ENCODE measurements around the gene EFHC2. TPM values are rescaled to one million over a fixed set of nuclear protein-coding genes. Genes with fewer than 3 reads are reported as not detected.

Gene EFHC2
- polyA plus RNA-seq, 1 donor (not counting 4 experiments of a cell fraction or from before 2014, with no cell fraction given): 0.98 TPM

DNA sequence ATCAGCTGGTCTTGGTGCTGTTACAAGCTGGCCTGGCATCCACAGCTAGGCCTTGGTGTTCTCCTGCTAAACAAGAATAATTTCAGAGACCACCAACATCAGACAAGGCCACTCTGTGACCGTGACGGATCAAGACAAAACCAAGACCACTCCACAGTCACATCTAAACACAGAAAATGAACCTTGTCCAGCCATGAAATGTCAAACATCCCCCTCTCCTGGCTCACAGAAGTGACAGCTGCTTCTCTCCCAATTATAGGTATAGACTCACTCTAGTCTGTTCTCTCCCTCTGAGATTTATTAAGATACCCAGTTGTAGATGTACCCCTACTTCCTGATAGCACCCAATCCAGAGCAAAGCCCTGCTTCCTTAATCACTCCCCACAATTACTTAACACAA, 40.4 kb downstream of the EFHC2 start:
- Histone ChIP-seq H3K4me2 (ENCODE audit: control insufficient read depth, extremely low read depth, insufficient read depth, low read depth, low read length) (no peak overlapping the region), H3K9me1 (ENCODE audit: control insufficient read depth, extremely low read depth, insufficient read depth, low read length) (no peaks in the 10 kb centered on the region), H2AFZ (ENCODE audit: control insufficient read depth, low read length) (no peak overlapping the region), H3K36me3 (ENCODE audit: control insufficient read depth in 2 of 2, extremely low read depth in 1 of 2, insufficient read depth in 2 of 2, low read length in 2 of 2) (no peaks in the 10 kb centered on the region), H3K9ac (ENCODE audit: control insufficient read depth, extremely low read depth, insufficient read depth, low read length) (no peak overlapping the region), H3K4me3 (ENCODE audit: control insufficient read depth in 2 of 3, extremely low read depth in 1 of 3, insufficient read depth in 2 of 3, low read depth in 1 of 3, low read length in 3 of 3) (no peak overlapping the region), H3K27ac (ENCODE audit: control insufficient read depth, insufficient read depth, low read length) (no peak overlapping the region), H4K20me1 (ENCODE audit: control insufficient read depth, extremely low read depth, insufficient read depth, low read length) (no peaks in the 10 kb centered on the region), H3K79me2 (ENCODE audit: control insufficient read depth, insufficient read depth, low read length) (no peaks in the 10 kb centered on the region), H3K9me3 (ENCODE audit: control insufficient read depth, low read depth, low read length) (no peaks in the 10 kb centered on the region), H3K4me1 (ENCODE audit: control insufficient read depth, extremely low read depth, insufficient read depth, low read length) (peaks cover 4% of the 10 kb centered on the region), H3K27me3 (ENCODE audit: control insufficient read depth, extremely low read depth, insufficient read depth, low read length) (no peaks in the 10 kb centered on the region)
- TF ChIP-seq, protein P1, sequence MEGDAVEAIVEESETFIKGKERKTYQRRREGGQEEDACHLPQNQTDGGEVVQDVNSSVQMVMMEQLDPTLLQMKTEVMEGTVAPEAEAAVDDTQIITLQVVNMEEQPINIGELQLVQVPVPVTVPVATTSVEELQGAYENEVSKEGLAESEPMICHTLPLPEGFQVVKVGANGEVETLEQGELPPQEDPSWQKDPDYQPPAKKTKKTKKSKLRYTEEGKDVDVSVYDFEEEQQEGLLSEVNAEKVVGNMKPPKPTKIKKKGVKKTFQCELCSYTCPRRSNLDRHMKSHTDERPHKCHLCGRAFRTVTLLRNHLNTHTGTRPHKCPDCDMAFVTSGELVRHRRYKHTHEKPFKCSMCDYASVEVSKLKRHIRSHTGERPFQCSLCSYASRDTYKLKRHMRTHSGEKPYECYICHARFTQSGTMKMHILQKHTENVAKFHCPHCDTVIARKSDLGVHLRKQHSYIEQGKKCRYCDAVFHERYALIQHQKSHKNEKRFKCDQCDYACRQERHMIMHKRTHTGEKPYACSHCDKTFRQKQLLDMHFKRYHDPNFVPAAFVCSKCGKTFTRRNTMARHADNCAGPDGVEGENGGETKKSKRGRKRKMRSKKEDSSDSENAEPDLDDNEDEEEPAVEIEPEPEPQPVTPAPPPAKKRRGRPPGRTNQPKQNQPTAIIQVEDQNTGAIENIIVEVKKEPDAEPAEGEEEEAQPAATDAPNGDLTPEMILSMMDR (optimal IDR thresholded peaks at IDR 0.05 in 1 of 3, IDR thresholded peaks at IDR 0.05 in 1 of 3, conservative IDR thresholded peaks at IDR 0.05 in 1 of 3; ENCODE audit: extremely low read depth in 1 of 3, insufficient read depth in 2 of 3, low read length in 3 of 3): no peak
- no peak for TF ChIP-seq EZH2 (IDR thresholded peaks at IDR 0.05; ENCODE audit: low read length)
- dilution Hi-C loops (cut with MboI; ENCODE audit: extremely low pct_ligation_motif_present, low sequenced_read_pairs): no loop called here
- DNase-seq (ENCODE audit: low read depth, low spot score): no peak
- FAIRE-seq: no peak

DNA sequence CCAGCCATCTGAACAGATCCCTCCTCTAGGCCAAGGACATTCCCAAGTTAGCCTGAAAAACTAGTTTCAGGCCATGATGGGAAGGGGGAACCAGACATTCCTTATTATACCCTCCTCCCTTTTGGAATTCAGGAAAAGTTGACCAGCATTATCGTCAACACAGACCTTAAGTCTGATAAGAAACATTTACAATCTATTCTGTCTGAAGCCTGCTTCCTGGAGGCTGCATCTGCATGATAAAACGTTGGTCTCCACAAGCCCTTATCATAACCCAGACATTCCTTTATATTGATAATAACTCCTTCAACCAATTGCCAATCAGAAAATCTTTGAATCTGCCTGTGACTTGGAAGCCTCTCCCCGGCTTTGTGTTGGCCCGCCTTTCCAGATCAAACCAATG, 44.3 kb downstream of the EFHC2 start:
- no peaks in the 10 kb centered on the region for H3K9me1 ChIP-seq (ENCODE audit: control insufficient read depth, extremely low read depth, insufficient read depth, low read length)
- H3K4me3 ChIP-seq (ENCODE audit: control insufficient read depth in 2 of 3, extremely low read depth in 1 of 3, insufficient read depth in 2 of 3, low read depth in 1 of 3, low read length in 3 of 3): no peak overlapping the region
- H3K27me3 ChIP-seq (ENCODE audit: control insufficient read depth, extremely low read depth, insufficient read depth, low read length): no peaks in the 10 kb centered on the region
- dilution Hi-C loops (cut with MboI; ENCODE audit: extremely low pct_ligation_motif_present, low sequenced_read_pairs): no loop called here
- DNase-seq (ENCODE audit: low read depth, low spot score): no peak
- no peak overlapping the region for H3K9ac ChIP-seq (ENCODE audit: control insufficient read depth, extremely low read depth, insufficient read depth, low read length)
- H3K36me3 ChIP-seq (ENCODE audit: control insufficient read depth in 2 of 2, extremely low read depth in 1 of 2, insufficient read depth in 2 of 2, low read length in 2 of 2): no peaks in the 10 kb centered on the region
- H3K27ac ChIP-seq (ENCODE audit: control insufficient read depth, insufficient read depth, low read length): no peak overlapping the region
- FAIRE-seq: no peak
- TF ChIP-seq, protein P1 (optimal IDR thresholded peaks at IDR 0.05 in 1 of 3, IDR thresholded peaks at IDR 0.05 in 1 of 3, conservative IDR thresholded peaks at IDR 0.05 in 1 of 3; ENCODE audit: extremely low read depth in 1 of 3, insufficient read depth in 2 of 3, low read length in 3 of 3): no peak
- no peak for TF ChIP-seq EZH2 (IDR thresholded peaks at IDR 0.05; ENCODE audit: low read length)
- H3K4me2 ChIP-seq (ENCODE audit: control insufficient read depth, extremely low read depth, insufficient read depth, low read depth, low read length): no peak overlapping the region
- H3K9me3 ChIP-seq (ENCODE audit: control insufficient read depth, low read depth, low read length): no peaks in the 10 kb centered on the region
- no peaks in the 10 kb centered on the region for H3K79me2 ChIP-seq (ENCODE audit: control insufficient read depth, insufficient read depth, low read length)
- no peaks in the 10 kb centered on the region for H3K4me1 ChIP-seq (ENCODE audit: control insufficient read depth, extremely low read depth, insufficient read depth, low read length)
- no peak overlapping the region for H2AFZ ChIP-seq (ENCODE audit: control insufficient read depth, low read length)
- H4K20me1 ChIP-seq (ENCODE audit: control insufficient read depth, extremely low read depth, insufficient read depth, low read length): no peaks in the 10 kb centered on the region
